HG03196 (cell line): ENCODE measurements around the gene AK2.
"Not testable (repeated sequence)": the region's sequence is repeated elsewhere in the genome, so short reads cannot be mapped to it uniquely, and the experiment has no call there.

Experiments used
- ATAC-seq: cut with Tn5 transposase; IDR thresholded peaks from one replicate; pipeline ENCODE4 v1.9.1; 2021; ENCODE audit not compliant: unreplicated experiment

AK2 gene

DNA sequence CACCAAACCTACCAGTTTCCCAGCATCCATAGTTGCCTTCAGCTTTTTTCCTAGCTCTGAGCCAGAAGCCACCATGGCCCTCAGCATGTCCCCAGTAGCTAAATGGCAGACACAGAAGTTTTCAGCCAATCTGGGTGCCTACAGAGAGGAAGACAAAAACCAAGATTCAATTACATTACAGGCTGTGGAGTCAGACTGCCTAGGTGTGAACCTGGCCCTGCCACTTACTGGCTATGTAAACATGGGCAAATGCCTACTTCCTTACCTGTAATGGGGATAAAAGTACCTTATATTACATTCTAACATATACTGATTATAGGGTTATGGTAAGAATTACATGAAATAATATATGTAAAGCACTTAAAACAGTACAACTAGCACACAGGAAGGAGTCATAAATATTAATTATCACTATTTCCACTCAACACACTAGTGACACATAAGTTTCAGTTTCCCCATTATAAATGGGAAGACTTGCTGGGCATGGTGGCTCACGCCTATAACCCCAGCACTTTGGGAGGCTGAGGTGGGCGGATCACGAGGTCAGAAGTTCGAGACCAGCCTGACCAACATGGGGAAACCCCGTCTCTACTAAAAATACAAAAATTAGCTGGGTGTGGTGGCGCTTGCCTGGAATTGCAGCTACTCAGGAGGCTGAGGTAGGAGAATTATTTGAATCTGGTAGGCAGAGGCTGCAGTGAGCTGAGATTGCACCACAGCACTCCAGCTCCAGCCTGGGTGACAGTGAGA is 12.1 kb downstream of the AK2 start:
- ATAC-seq, result not testable (repeated sequence)

DNA sequence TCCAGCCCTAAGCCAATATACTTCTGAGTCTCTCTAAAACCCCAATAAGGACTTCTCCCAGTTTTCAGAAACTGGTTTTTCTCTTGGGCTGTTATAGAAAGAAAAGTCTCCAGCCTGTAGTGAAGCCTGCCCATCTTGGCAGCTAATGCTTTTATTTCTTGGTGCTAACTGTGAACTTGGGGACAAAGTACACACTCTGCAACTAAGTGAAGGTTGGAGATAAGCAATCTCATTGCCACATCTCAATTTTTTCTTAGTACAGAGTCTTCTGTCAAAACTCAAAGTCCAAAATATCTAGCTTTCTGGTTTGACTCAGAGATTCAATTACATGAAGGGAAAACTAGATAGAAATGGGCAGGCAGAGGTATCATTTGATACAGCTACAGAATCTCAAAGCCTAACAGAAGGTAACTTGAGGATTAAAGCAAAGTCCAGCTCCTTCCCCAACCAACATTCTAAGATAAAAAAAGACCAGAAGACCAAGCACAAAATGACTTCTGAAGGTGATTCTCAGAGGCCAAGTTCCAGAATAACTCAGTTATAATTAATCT is 14.0 kb downstream of the AK2 start:
- no peak for ATAC-seq

DNA sequence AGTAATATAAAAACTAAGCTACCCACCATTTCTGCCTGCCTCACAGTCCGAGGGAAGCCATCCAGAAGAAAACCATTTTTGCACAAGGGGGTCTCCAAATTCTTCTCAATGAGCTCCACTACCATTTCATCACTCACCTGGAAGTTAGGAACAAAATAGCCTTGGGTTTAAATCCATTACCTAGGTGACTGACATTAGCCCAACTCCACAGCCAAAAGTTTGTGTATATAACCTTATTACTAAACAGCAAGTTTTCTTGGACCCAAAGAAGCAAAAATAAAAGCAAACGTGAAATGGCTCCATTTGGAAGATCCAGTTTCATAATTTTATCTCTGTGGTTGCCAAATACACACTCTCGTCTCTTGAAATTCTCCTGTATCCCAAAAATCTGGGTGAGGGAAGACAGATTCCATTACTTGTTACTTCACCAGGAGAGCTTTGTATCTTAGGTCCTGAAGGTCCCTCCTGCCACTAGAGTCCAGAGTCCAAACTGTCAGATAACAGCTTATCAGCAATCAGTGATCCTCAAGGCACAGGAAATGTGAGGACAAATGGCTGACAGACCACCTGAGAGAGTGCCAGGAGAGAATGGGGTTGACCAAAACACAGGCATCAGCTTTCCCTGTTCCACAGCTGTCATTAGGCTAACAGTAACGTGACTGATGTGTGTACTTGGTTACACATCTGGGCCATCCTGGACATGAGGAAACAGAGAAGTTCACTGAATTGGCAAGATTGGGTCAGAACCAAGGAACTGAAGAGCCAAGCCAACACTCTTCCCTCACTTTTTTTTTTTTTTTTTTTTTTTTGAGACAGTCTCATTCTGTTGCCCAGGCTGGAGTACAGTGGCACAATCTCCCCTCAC is 14.9 kb downstream of the AK2 start:
- ATAC-seq, result no peak

DNA sequence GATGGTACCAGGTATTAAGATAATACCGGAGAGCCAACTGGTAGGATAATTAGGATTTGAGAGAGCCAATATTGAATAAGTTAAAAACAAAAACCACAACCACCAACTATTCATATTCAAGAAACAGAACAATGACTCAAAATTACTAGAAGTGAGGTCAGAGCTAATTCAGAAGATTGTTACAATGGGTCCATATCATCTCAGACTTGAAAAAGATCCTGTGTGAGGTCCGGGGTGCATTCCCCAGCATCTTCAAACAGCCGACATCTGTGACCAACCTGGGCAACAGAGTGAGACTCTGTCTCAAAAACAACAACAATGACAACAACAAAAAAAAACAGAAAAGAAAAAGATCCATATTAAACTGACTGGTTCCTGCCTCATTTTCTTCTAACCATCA is 18.6 kb downstream of the AK2 start:
- no peak for ATAC-seq

DNA sequence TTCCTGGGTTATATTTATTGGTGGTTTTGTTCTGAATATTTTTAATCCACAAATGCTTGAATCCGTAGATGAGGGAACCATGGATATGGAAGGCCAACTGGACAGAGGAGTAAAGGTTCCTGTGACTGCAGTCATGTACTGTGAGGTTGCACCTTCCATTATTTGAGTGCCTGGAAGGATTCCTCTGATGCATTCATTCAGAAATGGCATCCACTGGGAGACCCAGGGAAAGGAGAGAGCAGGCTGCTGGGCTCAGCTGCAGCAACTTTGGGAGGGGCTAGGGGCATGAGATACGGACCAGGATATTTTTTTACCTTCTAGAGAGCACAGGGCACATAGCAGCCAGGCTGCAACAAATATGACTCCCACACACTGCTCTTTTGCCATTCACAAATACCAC is 19.5 kb downstream of the AK2 start:
- no peak for ATAC-seq

DNA sequence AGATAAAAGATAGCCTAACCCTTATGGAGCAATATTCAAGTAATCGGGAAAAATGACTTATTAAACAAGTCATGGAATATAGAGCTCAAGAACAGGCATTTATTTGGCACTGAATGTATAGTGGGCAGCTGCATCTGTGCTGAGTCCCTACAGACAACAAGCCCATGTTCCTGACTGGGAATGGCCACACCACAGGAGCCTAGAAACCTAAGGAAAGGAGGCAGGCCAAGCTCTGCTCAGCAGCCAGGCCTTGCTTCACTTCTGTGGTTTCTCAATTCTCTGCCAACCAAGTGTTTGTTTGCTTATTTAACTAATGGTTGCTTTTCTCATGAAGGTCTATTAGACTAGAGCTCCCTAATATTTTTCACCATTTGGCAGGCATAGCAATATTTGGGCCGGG is 21.5 kb downstream of the AK2 start:
- no peak for ATAC-seq

DNA sequence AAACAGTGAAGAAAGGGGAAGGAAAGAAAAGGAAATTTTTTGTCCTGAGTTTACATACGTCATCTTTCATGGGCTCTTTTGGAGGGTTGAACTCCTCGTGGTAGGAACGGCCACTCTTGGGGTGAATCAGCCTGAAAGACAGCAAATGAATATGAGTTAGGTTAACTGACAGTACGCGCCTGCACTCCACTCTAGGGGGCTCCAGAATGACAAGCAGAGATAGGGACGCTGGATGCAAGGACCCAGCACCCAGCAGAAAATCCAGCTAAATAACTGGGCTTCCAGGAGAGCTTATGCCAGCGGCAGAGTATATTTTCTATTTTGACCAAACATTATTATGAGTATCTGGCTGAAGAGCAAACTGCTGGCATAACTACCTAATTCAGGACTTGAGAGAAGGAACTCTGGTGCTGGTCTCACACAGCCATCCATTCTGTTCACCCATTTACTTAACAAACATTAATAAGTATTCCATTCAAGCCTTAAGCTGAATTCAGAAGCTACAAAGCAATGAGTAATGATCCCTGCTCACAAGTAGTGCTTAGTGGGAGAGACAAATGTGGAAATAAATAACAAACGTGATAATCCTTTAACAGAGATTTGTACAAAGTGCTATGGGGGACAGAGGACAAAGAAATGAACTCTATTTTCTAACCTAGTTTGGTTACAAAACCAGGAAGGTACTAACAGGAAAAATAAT is 22.1 kb downstream of the AK2 start:
- ATAC-seq, result no peak

DNA sequence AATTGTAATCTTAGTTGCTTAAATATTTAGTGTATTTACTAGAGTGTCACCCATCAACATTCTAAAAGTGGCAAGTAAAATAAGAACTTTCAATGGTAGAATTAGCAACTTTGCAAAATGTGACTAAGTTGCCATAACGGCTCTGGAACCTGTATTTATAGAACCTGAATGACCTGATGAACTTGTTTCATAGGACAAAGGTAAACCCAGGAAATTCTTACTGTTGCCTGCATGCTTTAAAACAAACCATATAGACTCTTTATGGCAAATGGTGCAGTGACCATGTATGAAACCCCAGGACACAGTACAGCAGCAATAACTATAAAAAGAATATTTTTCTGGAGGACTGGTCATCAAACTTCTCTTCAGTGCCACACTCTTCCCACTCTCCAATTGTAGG is 22.9 kb downstream of the AK2 start:
- ATAC-seq, result no peak

DNA sequence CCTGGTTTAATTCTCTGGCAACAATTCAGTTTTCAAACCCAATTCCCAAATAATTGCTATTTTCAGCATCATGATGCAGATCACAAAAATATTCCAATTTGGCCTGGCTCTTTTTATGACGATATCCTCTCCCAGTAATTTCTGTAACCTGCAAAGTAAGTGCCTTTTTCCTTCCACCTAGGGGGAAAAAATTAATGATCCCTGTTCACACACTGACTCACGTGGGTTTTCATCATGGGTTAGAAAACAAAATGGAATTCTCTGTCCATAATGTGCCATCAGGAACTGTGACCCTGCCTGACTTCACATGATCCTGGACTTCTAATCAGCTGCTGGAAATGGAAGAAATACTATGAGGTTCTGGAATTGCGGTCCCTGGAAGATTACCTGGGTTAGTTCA is 24.5 kb downstream of the AK2 start:
- ATAC-seq, result no peak

DNA sequence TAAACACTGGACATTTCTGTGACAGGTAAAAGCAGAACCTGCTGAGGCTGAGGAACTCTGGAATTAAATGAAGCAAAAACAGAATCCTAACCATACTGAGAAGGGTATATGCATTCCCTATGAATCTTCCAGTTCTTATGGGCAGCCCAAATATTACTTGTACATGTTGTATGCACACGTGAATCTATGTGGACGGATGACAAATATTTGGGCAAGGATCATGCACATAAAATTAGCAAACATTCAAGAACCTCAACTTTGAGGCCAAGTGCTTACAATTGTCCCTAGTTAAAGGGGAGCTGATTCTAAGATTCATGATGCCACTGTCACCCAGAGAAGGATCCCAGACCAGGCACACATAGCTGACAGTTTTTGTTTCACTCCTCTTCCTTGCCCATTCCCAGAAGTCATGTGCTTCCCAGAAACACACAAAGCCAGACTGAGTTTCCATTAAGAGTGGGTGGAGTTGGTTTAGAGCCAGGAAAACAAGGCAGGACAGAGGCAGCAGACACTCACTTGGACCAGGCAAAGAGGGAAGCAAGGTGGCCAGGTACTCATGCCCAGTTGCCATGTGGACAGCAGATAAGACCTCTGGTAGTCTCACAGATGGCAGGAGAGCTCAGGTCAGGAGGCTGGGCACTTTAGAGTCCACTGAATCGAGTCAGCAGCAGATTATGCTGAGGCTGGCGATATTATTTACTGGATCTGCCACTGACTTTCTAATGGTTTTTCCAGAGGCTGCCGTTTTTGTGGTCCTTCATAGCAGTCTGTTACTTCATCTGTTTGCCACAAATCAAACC is 25.6 kb downstream of the AK2 start:
- ATAC-seq, result no peak

DNA sequence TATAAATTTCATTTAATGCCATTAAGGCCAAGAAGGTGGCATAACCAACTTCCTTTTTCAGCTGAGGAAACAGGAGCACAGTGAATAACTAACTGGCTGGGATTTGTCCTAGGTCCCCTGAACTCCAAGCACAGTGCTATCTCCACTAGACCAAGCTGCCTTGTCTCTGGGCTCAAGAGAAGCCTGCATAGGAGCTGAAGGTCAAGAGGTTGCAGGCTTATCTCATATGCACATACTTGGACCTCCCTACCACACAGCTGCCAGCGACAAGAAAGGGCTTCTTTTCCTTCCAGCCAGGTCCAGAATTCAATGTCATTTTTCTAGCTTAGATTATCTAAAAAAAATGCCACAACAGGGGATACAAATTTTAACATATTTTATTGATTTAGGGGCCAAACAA is 27.1 kb downstream of the AK2 start:
- ATAC-seq, result no peak

DNA sequence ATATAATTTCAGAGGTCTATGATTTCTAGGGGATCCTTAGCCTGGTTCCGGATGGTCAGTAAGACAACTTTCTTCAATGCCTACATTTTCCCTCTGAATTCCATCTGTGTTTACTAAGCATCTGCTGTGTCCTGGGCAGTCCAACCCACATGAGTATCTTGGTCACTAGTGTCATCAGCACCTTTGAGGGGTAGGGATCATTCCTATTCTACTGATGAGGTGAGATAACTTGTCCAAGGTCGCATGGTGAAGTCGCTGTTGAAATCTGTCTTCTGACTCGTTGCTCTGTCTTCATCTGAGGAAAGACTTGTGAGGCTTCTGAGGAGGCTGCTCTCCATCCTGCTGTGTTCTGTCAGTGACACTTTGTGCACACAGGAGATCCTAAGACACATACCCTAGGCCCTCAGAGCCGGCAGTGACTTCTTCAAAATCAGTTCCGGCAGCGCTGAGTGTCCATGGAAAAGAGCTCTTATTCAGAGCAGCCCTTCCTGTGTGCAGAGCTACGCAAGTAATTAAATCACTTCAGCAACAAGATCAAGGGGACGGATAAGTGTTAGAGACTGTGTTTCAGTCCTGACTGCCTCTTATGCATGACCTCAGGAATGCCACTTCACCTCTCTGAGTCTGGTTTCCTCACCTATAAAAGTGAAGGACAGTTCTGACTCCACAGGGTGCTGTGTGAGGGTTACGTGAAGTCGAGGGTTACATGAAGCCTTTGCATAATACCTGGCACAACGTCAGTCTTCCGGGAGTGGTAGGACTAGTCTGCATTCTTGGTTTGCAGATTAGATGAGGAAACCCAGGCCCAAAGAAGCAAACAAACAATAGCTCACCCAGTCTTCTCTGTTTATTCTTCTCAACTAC is 28.4 kb downstream of the AK2 start:
- ATAC-seq, result no peak

DNA sequence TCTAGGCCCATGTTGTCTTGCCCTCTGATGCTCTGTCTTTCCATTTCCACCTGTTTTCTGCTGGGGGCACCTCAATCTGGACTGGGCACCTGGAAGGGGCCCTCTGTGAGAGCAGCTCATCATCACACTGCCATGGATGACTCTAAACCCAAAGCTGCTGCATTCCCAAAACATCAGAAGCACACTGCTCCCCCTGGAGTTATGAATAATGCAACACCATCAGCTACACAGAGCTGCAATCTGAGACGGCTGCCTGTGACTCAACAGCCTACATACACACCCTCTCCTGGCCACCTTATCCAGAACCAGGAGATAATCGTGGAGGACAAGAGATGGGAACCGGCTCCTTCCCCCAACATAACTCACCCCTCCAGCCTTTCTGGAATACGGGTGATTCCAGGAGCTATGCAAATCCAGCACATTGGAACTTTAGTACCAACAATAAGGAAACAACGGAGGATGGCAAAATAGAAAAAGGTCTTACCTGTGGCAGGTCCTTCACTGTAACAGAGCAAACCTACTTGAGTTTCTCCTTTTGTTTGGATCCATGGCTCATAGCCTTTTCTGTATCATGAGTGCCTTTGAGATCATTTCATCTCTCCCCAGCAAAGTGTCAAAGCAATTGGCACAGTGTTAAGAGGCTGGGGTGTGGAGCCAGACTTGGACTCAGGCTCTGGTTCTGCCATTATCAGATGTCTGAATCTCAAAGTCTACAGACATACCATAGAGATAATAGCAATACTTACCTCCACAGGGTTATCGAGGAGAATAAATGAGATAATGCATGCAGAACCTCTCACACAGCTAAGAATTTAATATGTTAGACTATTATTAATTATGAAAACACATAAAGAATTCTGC is 29.3 kb downstream of the AK2 start:
- no peak for ATAC-seq

DNA sequence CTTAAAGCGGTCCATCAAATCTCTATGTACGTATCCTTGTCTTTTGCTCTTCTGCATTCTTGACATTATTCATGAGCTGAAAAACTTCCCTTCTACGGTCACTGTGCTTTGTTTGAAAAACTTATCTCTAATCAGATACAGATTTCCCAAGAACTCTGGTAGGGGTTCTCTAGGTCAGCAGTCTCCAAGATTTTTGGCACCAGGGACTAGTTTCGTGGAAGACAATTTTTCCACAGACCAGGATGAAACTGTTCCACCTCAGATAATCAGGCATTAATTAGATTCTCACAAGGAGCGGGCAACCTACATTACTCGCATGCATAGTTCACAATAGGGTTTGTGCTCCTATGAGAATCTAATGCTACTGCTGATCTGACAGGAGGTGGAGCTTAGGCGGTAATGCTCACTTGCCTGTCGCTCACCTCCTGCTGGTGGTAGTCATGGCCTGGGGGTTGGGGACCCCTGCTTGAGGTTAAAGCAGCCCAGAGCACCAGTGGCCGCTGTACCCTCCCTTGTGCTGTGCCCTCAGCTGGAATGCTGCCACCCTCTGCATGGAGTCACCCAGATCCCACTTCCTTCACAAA is 30.8 kb downstream of the AK2 start:
- ATAC-seq, result no peak

DNA sequence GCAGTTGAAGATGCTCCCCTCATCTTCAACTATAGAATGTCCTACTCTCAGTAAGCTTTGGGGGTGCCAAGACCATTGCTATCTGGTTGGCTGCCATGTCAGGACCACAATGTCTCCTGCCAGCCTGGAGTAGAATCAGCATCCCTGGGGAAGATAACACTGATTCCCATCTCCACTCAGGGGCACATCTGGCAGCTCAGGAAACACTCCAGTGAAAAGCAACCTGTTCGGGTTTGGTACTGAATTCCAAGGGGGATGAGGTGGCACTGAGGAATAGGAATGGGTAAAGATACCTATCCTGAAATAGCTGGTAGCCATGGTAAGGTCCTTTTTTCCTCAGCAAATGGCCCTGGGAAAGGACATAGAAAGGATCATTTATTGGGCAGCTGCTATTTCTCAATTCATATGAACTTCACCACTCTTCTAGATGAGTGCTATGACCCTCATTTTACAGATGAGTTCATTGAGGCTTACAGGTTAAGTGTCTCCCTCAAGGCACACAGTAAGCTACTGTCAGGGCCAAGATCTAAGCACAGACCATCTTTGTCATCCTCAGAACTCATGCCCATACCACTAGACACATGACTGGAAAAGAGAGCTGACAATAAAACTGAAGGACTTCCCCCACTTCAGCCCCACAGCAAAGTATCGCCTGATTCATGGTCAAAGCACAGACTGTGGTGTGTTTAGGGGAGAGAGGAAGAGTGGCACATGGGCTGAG is 31.4 kb downstream of the AK2 start:
- ATAC-seq, result no peak

DNA sequence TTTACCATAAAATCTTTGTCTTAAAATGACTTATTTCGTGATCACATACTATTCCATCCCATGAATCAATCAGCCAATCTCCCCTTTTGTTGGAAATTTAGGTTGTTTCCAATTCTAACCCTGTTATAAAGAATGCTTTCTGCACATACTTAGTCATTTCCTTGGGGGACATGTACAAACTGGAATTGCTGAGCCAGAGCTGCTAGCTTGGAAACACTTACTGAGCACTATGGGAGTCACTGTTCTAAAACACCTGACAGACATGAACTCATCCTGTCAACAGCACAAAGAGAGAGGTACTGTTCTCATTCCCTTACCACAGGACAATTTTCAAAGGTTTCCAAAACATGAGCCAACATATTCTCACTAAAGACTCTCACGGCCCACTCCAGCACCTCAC is 32.1 kb downstream of the AK2 start:
- ATAC-seq, result no peak

DNA sequence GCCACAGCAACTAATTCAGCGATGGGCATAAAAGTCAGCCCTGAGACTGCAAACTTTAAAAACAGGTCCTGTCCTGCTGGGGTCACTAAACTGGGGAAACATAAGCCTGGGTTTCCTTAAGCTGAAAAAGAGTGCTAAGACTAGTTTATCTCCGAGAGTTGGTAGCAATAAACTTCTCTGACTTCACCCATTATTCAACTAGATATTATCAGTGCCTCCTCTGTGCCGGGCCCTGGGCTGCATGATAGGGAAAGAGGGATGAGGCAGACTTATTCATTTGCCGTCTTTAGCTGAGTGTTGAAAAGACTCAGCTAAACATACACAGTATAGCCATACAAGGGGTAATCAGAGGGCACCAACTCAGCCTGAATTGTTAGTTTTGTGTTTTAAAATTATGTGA is 33.0 kb downstream of the AK2 start:
- no peak for ATAC-seq

DNA sequence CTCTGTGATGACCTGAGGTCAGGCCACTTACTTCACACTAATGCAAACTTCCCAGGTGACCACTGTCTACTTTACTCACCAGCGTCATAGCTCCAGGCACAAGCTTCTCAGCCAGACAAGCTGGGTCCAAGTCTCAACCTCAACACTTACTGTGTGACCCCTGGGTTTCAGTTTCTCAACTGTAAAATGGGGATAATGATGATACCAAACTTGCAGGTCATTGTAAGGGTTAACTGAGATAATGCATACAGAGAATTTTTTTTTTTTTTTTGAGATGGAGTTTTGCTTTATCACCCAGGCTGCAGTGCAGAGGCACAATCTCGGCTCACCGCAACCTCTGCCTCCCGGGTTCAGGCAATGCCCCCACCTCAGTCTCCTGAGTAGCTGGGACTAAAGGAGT is 34.7 kb downstream of the AK2 start:
- no peak for ATAC-seq
